HG03135 (cell line): Measurements from ENCODE around the gene PRDM5.

Experiments
- ATAC-seq: cut with Tn5 transposase; IDR thresholded peaks from one replicate; pipeline ENCODE4 v1.9.1; 2021; ENCODE audit warnings: mild to moderate bottlenecking, moderate library complexity; ENCODE audit not compliant: unreplicated experiment

The PRDM5 gene

GRCh38 chr4:120824946-120825345 is 97.6 kb downstream of the PRDM5 start:
- ATAC-seq = no peak

GRCh38 chr4:120821977-120822376 is 100.5 kb downstream of the PRDM5 start:
- ATAC-seq = no peak

- ATAC-seq = no peak
Observed at GRCh38 chr4:120821029-120821428, 101.5 kb downstream of the PRDM5 start.

GRCh38 chr4:120819805-120820437 is 102.6 kb downstream of the PRDM5 start:
- ATAC-seq = no peak

- ATAC-seq = no peak
Observed at GRCh38 chr4:120816296-120816965, 106.1 kb downstream of the PRDM5 start.

- ATAC-seq = no peak
Observed at GRCh38 chr4:120815361-120815760, 107.2 kb downstream of the PRDM5 start.

- ATAC-seq = no peak
Observed at GRCh38 chr4:120814886-120815285, 107.6 kb downstream of the PRDM5 start.

- no peak for ATAC-seq
Observed at GRCh38 chr4:120812216-120812615, 110.3 kb downstream of the PRDM5 start.

- no peak for ATAC-seq
Observed at GRCh38 chr4:120809518-120809917, 113.0 kb downstream of the PRDM5 start.

- no peak for ATAC-seq
Observed at GRCh38 chr4:120808475-120809141, 113.9 kb downstream of the PRDM5 start.

GRCh38 chr4:120801137-120801758 is 121.3 kb downstream of the PRDM5 start:
- ATAC-seq = no peak

GRCh38 chr4:120798570-120798969 is 124.0 kb downstream of the PRDM5 start:
- ATAC-seq = no peak

GRCh38 chr4:120796271-120796670 is 126.3 kb downstream of the PRDM5 start:
- ATAC-seq = no peak

GRCh38 chr4:120785202-120785601 is 137.3 kb downstream of the PRDM5 start:
- no peak for ATAC-seq

- ATAC-seq = no peak
Observed at GRCh38 chr4:120777459-120777858, 145.1 kb downstream of the PRDM5 start.

- no peak for ATAC-seq
Observed at GRCh38 chr4:120775431-120775830, 147.1 kb downstream of the PRDM5 start.

GRCh38 chr4:120773641-120774040 is 148.9 kb downstream of the PRDM5 start:
- ATAC-seq = no peak

GRCh38 chr4:120771907-120772306 is 150.6 kb downstream of the PRDM5 start:
- ATAC-seq = no peak

GRCh38 chr4:120770897-120771296 is 151.6 kb downstream of the PRDM5 start:
- ATAC-seq = no peak

- ATAC-seq = no peak
Observed at GRCh38 chr4:120769227-120769626, 153.3 kb downstream of the PRDM5 start.

GRCh38 chr4:120765260-120765680 is 157.3 kb downstream of the PRDM5 start:
- ATAC-seq = no peak

GRCh38 chr4:120763650-120764049 is 158.9 kb downstream of the PRDM5 start:
- no peak for ATAC-seq
